Thoracic aorta (tissue), 2 donors: Measurements from ENCODE around the gene MCCD1. TPM values are rescaled to one million over a fixed set of nuclear protein-coding genes. Genes with fewer than 3 reads are reported as not detected.
"Not testable (repeated sequence)": the region's sequence is repeated elsewhere in the genome, so short reads cannot be mapped to it uniquely, and the experiment has no call there.

Source experiments
- ATAC-seq: fragments of 150-250 bp; one replicate; pipeline ENCODE4 v1.8.0; 2017; ENCODE audit warnings: low read depth; ENCODE audit not compliant: insufficient number of reproducible peaks, low FRiP score
- DNase-seq: peaks from one replicate; pipeline ENCODE4 v3.0.0-alpha.2; 2020; ENCODE audit warnings: low spot score
- H3K27ac ChIP-seq, 2 donors: fragments of 200-600 bp; sonication (generic); 1 replicate in 1 of 2; 2 replicates in 1 of 2; pipeline ENCODE4 v1.5.1; 2016; ENCODE audit warnings: mild to moderate bottlenecking in 2 of 2, moderate library complexity in 2 of 2
- H3K27me3 ChIP-seq: fragments of 200-600 bp; sonication (generic); replicated peaks from 2 replicates; pipeline ENCODE4 v1.6.0; 2016; ENCODE audit warnings: mild to moderate bottlenecking; ENCODE audit not compliant: insufficient read depth
- H3K36me3 ChIP-seq: fragments of 200-600 bp; sonication (generic); one replicate; pipeline ENCODE4 v1.5.1; 2016
- H3K4me1 ChIP-seq, 2 donors: fragments of 200-600 bp; sonication (generic); 1 replicate in 1 of 2; 2 replicates in 1 of 2; pipeline versions ENCODE4 v1.5.1 to v1.6.0; 2016; ENCODE audit warnings: low read depth in 2 of 2, mild to moderate bottlenecking in 1 of 2; ENCODE audit not compliant: control insufficient read depth in 1 of 2
- H3K4me3 ChIP-seq: fragments of 200-600 bp; sonication (generic); 2 replicates; pipeline ENCODE4 v1.5.1; 2016; ENCODE audit warnings: mild to moderate bottlenecking
- H3K9me3 ChIP-seq: fragments of 200-600 bp; sonication (generic); 2 replicates; pipeline ENCODE4 v1.5.1; 2016
- CTCF ChIP-seq: fragments of 200-600 bp; sonication (generic); IDR thresholded peaks from one replicate; pipeline ENCODE4 v1.5.1; 2019; ENCODE audit warnings: antibody characterized with exemption
- total RNA-seq, 2 donors: library from RNA; depleted of rRNA; stranded (reverse); fragments of >200 nt; gene quantifications; one replicate each; pipeline versions ENCODE4 v1.1.0 to v1.2.3, GENCODE V29; 2016

Gene MCCD1
- total RNA-seq, 2 donors from 2014 or later = not detected

- peaks cover 6 to 24% of the 10 kb centered on the region in 2 donors for H3K4me1 ChIP-seq
- peak; percentile 72 for TF ChIP-seq CTCF
- peak overlapping the region; percentile 50 to 74 for H3K27ac ChIP-seq
- ATAC-seq (no peak), DNase-seq (peak; percentile 45)
- H3K36me3 ChIP-seq = no peaks in the 10 kb centered on the region
- H3K27me3 ChIP-seq = no peaks in the 10 kb centered on the region
- peak overlapping the region; percentile 79 for H3K4me3 ChIP-seq
- H3K9me3 ChIP-seq = no peaks in the 10 kb centered on the region
Measured at GRCh38 chr6:31493875-31494694, 34.7 kb upstream of the MCCD1 start.

DNA sequence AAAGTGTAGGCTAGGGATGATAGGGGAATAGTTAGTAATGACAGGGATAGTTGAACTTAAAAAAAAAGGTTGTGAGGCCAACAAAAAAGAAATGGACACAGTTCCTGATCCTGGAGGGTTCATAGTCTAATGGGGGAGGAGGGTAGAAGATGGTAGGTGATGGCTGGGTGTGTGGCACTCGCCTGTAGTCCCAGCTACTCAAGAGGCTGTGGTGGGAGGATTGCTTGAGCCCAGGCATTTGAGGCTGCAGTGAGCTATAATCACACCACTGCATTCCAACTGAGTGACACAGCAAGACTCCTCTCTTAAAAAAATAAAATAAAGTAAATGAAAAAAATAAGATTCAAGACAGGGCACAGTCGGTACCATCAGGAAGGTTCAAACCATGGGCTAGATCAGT lies 33.2 kb upstream of the MCCD1 start:
- ATAC-seq (no peak), DNase-seq (no peak)
- H3K36me3 ChIP-seq = no peaks in the 10 kb centered on the region
- peak overlapping the region; percentile 79 for H3K4me3 ChIP-seq
- H3K27me3 ChIP-seq = no peaks in the 10 kb centered on the region
- H3K4me1 ChIP-seq = peaks cover 6 to 24% of the 10 kb centered on the region in 2 donors
- H3K9me3 ChIP-seq = no peaks in the 10 kb centered on the region
- no peak for TF ChIP-seq CTCF
- H3K27ac ChIP-seq = peak overlapping the region; percentile 50 to 74

DNA sequence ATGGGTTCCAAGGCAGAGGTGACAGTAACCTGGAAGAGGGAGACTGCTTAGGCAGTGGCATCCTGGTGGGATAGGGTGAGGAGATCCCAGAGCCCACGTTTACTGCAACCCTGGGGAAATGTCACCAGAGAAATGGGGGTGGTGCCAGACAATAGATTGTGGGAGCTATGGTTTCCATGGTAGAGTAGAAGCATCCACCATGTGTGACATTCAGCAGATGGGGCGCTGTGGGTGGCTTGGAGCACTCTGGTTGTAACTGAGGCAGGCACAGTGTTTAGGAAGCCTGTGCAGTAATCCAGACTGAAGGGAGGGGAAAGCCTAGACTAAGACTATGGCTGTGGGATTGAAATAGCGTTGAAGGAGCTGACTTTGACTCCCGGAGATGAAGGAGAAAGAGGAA lies 31.9 kb upstream of the MCCD1 start:
- not testable (repeated sequence) for H3K36me3 ChIP-seq, H3K27me3 ChIP-seq, H3K9me3 ChIP-seq, DNase-seq, ATAC-seq
- peak overlapping the region; percentile 16 to 51 for H3K27ac ChIP-seq
- H3K4me3 ChIP-seq = peak overlapping the region; percentile 81
- peaks cover 6 to 24% of the 10 kb centered on the region in 2 donors for H3K4me1 ChIP-seq

- DNase-seq = peak; percentile 56
Measured at GRCh38 chr6:31497531-31498476, 31.0 kb upstream of the MCCD1 start, which contains the start of gene MICB. TSS of gene MICB (plus strand) at chr6:31498145. CDS start at chr6:31498194, 49 bp downstream.

GRCh38 chr6:31498748-31499147 lies 30.0 kb upstream of the MCCD1 start:
- no peaks in the 10 kb centered on the region for H3K36me3 ChIP-seq
- no peak overlapping the region for H3K27ac ChIP-seq
- peak overlapping the region; percentile 81 for H3K4me3 ChIP-seq
- no peak for DNase-seq
- no peak for ATAC-seq
- no peaks in the 10 kb centered on the region for H3K27me3 ChIP-seq
- no peaks in the 10 kb centered on the region for H3K9me3 ChIP-seq
- no peak for TF ChIP-seq CTCF
- H3K4me1 ChIP-seq = peaks cover 6 to 24% of the 10 kb centered on the region in 2 donors

More at GRCh38 chr6:31497531-31498476, 31.0 kb upstream of the MCCD1 start, which contains the start of gene MICB:
- Histone ChIP-seq H3K9me3 (no peaks in the 10 kb centered on the region), H3K36me3 (no peaks in the 10 kb centered on the region), H3K4me1 (peaks cover 6 to 24% of the 10 kb centered on the region in 2 donors), H3K27ac (peak within 1 kb of the TSS; percentile 16 to 51), H3K27me3 (no peaks in the 10 kb centered on the region), H3K4me3 (peak within 1 kb of the TSS; percentile 81)
- TF ChIP-seq CTCF = no peak
- ATAC-seq = peak; percentile 25

- not testable (repeated sequence) for ATAC-seq, H3K36me3 ChIP-seq, DNase-seq, H3K9me3 ChIP-seq, H3K4me3 ChIP-seq, H3K27me3 ChIP-seq, H3K27ac ChIP-seq
- H3K4me1 ChIP-seq = peaks cover 6 to 24% of the 10 kb centered on the region in 2 donors
Measured at GRCh38 chr6:31499648-31500047, 29.1 kb upstream of the MCCD1 start.
